NCI-H446 (cell line): ENCODE data around the gene DYNC2LI1.

Source experiments
- DNase-seq, 2 experiments: peaks; one replicate each; lab custom pipeline; 2025; lab: John Stamatoyannopoulos, UW

The DYNC2LI1 gene

GRCh38 chr2:43814711-43815110 is 40.9 kb downstream of the DYNC2LI1 start:
- DNase-seq = no peak

- no peak for DNase-seq
These were observed 44.9 kb downstream of the DYNC2LI1 start for GRCh38 chr2:43818761-43819160.

- DNase-seq = no peak
These were observed 45.8 kb downstream of the DYNC2LI1 start for GRCh38 chr2:43819491-43820163.

GRCh38 chr2:43822839-43823238 is 49.0 kb downstream of the DYNC2LI1 start:
- DNase-seq = no peak

- DNase-seq = no peak
These were observed 49.9 kb downstream of the DYNC2LI1 start for GRCh38 chr2:43823751-43824150.

GRCh38 chr2:43824512-43824911 is 50.7 kb downstream of the DYNC2LI1 start:
- DNase-seq = no peak

GRCh38 chr2:43824951-43825493 is 51.2 kb downstream of the DYNC2LI1 start:
- no peak for DNase-seq

GRCh38 chr2:43825841-43826240 is 52.0 kb downstream of the DYNC2LI1 start:
- DNase-seq = no peak

GRCh38 chr2:43826305-43827250 is 52.7 kb downstream of the DYNC2LI1 start:
- DNase-seq = no peak

- no peak for DNase-seq
These were observed 57.9 kb downstream of the DYNC2LI1 start for GRCh38 chr2:43831543-43832294.

- no peak for DNase-seq
These were observed 58.6 kb downstream of the DYNC2LI1 start for GRCh38 chr2:43832457-43832856.

- DNase-seq = no peak
These were observed 63.2 kb downstream of the DYNC2LI1 start for GRCh38 chr2:43837033-43837432.

GRCh38 chr2:43837831-43838559 is 64.2 kb downstream of the DYNC2LI1 start:
- DNase-seq = no peak

GRCh38 chr2:43838560-43839267 is 64.9 kb downstream of the DYNC2LI1 start, which contains the start of the genes ABCG5 and ABCG8:
TSS of gene ABCG5 (minus strand) at chr2:43838839. CDS start at chr2:43838679, 160 bp downstream.
TSS of gene ABCG8 (plus strand) at chr2:43838971. CDS start at chr2:43839054, 83 bp downstream.
- no peak for DNase-seq

- no peak for DNase-seq
These were observed 66.1 kb downstream of the DYNC2LI1 start for GRCh38 chr2:43839776-43840564.

- DNase-seq = no peak
These were observed 67.1 kb downstream of the DYNC2LI1 start for GRCh38 chr2:43840965-43841364.

GRCh38 chr2:43841949-43842865 is 68.4 kb downstream of the DYNC2LI1 start:
- no peak for DNase-seq

- DNase-seq = no peak
These were observed 69.0 kb downstream of the DYNC2LI1 start for GRCh38 chr2:43842866-43843226.

GRCh38 chr2:43845181-43845580 is 71.3 kb downstream of the DYNC2LI1 start:
- DNase-seq = no peak
